Omental fat pad (tissue), 4 donors: ENCODE results near the gene PPOX. TPM values are rescaled to one million over a fixed set of nuclear protein-coding genes. Genes with fewer than 3 reads are reported as not detected.

ENCODE experiments used
- ATAC-seq: fragments of 150-250 bp; one replicate; pipeline ENCODE4 v1.9.1; 2016; ENCODE audit warnings: mild to moderate bottlenecking, moderate library complexity; ENCODE audit not compliant: low FRiP score
- DNase-seq: peaks from one replicate; pipeline ENCODE4 v3.0.0-alpha.2; 2019; ENCODE audit warnings: low spot score
- total RNA-seq, 4 donors: library from RNA; depleted of rRNA; stranded (reverse); fragments of >200 nt; gene quantifications; one replicate each; pipeline ENCODE4 v1.1.0, GENCODE V29; 2016
- TF ChIP-seq, protein P1 (sequence below), 3 donors: fragments of 450-650 bp; IDR thresholded peaks; one replicate each; pipeline ENCODE4 v1.5.1; 2016 to 2017; ENCODE audit warnings: antibody characterized with exemption in 3 of 3, mild to moderate bottlenecking in 3 of 3, moderate library complexity in 2 of 3

Gene PPOX
- total RNA-seq, 4 donors from 2014 or later, result 12.5 to 28.4 (median 13.8) TPM

DNA sequence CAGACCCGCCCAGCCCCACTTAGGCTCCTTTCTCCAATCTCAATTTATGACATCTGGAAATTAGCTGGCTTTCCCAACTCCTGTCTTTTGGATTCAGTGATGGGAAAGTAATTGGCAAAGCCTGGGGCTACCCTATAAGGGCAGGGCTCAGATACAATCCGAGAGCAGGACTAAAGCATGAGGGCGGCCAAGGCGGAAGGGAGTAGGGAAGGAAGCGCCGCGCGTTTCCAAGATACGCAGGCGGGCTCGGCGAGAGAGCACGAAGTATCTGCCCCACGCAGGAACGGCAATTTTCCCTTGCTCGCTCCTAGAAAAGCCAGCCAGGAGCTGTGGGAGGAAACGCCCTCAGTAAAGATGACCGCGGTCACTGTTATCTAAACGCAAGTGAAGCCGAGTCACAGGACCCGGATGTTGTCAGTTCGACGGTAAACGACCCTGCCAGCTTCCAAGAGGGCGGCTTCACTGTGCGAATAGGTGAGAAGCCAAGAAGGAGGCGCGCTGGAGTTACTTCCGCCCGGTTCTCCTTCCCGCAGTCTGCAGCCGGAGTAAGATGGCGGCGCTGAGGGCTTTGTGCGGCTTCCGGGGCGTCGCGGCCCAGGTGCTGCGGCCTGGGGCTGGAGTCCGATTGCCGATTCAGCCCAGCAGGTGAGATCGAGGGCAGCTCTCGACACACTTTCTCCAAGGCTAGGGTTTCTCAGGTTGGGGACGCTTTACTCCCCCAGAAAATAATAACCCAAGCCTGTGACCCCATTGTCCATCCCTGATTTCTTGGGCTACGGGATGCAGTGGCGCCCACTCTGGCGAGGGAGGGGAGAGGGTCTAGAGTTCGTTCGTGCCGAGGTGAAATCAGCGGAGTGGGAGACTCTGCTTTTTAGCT lies 35.8 kb downstream of the PPOX start, which contains the start of gene NDUFS2:
Gene NDUFS2 (plus strand): TSS at position 532 of the 877 bp plus-strand sequence. CDS start 19 bp downstream, at position 551.
- DNase-seq (peak; percentile 94), ATAC-seq (peak; percentile 74)
- TF ChIP-seq, protein P1, sequence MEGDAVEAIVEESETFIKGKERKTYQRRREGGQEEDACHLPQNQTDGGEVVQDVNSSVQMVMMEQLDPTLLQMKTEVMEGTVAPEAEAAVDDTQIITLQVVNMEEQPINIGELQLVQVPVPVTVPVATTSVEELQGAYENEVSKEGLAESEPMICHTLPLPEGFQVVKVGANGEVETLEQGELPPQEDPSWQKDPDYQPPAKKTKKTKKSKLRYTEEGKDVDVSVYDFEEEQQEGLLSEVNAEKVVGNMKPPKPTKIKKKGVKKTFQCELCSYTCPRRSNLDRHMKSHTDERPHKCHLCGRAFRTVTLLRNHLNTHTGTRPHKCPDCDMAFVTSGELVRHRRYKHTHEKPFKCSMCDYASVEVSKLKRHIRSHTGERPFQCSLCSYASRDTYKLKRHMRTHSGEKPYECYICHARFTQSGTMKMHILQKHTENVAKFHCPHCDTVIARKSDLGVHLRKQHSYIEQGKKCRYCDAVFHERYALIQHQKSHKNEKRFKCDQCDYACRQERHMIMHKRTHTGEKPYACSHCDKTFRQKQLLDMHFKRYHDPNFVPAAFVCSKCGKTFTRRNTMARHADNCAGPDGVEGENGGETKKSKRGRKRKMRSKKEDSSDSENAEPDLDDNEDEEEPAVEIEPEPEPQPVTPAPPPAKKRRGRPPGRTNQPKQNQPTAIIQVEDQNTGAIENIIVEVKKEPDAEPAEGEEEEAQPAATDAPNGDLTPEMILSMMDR (IDR thresholded peaks at IDR 0.05), result no peak

DNA sequence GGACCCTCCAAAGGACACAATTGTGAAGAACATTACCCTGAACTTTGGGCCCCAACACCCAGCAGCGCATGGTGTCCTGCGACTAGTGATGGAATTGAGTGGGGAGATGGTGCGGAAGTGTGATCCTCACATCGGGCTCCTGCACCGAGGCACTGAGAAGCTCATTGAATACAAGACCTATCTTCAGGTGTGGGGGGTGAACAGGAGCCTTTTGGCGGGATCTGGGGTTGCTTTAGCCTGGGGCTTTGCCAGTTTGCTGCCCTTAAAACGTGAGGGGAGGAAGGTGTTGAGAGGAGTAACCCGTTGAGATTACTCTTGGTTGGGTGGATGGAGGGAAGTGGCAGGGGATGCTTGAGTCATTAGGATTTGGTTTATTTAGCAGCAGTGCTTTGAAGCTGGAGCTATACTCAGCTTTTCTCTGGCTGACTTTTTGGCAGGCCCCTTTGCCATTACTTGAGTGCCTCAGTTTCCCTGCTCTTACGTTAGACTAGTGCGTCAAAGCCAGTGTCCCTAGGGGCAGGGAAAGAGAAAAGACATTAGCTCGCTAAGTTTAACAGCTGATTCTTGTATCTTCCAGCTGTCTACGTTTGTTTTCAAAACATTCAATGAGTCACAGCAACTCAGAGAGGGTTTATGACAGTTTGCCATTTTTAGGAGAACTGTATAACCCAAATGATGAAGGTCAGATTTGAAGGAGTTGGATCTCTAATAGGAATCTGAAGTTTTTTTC lies 40.4 kb downstream of the PPOX start:
- DNase-seq, result no peak
- ATAC-seq, result no peak
- TF ChIP-seq, protein P1 (IDR thresholded peaks at IDR 0.05), result no peak

DNA sequence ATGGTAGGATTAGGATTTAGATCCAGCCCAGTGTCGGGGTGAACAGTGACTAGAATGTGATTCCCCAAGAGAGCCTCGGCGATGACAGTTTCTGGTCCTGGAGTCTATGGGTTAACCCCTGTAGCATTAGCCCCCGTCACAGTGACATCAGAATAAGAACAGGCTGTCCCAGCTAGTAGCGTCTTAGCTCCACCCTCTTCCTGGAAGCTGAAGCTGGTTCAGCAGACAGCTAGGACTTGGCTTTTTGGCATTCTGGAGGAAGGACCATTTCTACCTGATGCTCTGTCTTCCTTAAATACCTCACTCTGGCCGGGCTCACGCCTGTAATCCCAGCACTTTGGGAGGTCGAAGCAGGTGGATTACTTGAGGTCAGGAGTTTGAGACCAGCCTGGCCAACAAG lies 40.9 kb downstream of the PPOX start:
- TF ChIP-seq, protein P1 (IDR thresholded peaks at IDR 0.05), result no peak
- DNase-seq (no peak), ATAC-seq (peak; percentile 13)

DNA sequence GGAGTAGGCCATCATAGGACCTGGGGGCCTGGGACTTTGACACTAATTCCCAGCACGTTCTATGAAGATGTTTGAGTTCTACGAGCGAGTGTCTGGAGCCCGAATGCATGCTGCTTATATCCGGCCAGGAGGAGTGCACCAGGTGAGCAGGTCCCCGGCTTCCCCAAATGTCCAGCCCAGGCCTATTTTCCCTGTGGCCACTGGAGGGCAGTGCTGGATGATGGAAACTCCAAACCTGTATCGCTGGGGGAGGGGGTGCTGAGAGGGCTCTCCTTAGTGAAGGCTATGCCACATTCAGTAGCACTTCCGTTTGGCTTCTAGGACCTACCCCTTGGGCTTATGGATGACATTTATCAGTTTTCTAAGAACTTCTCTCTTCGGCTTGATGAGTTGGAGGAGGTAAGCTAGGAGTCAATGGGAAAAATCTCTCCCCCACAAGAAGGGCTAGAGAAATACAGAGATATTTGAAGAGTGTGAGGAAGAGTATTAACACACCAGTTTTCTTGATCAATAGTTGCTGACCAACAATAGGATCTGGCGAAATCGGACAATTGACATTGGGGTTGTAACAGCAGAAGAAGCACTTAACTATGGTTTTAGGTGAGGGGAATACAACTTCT lies 43.7 kb downstream of the PPOX start:
- TF ChIP-seq, protein P1 (IDR thresholded peaks at IDR 0.05), result peak in 1 of 3 donors; percentile 81
- ATAC-seq (peak; percentile 80), DNase-seq (peak; percentile 57)

DNA sequence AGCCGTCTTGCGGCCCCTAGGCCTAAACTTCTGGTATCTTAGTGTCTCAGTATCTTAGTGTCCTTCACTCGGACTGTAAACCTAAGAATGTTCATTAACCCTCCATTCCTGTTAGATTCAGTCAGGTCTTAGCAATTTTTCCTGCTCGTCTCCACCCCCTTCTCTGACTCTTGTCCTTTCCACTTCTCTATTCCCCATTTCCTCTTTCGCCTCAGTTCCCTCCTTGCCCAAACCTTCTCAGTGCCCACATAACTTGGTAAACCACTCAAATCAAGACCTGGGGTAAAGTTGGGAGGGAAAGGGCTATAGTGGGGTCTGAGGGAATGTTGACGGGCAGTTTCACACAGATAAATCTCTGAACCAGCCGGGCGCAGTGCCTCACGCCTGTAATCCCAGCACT lies 48.1 kb downstream of the PPOX start:
- ATAC-seq (no peak), DNase-seq (no peak)

DNA sequence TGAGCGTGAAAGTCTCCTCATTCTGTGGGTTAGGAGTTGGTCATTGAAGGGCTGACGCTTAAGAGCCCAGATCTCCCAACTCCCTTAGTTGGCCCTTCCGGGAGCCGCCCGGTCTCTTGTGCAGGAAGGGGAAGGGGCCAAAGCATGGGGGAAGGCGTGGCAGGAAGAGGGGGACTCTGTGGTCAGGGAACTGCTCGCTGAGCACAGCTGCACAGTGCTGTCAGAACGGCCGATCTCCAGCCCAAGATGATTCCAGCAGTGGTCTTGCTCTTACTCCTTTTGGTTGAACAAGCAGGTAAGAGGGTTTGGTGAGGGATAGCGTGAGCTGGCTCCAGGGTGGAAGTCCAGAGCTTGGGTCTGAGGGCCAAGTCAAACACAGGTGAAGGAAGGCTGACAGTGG lies 48.9 kb downstream of the PPOX start, which contains the start of gene FCER1G:
Gene FCER1G (plus strand): TSS at position 220 of the 400 bp plus-strand sequence. CDS start 27 bp downstream, at position 247.
- DNase-seq, result no peak
- peak; percentile 11 for ATAC-seq
- TF ChIP-seq, protein P1 (IDR thresholded peaks at IDR 0.05), result no peak

More for the DNA sequence above, 48.1 kb downstream of the PPOX start:
- TF ChIP-seq, protein P1 (IDR thresholded peaks at IDR 0.05), result no peak
